Peyer's patch (tissue), 4 donors: ENCODE results near the gene LRP3.

Experiments
- CTCF ChIP-seq, 6 experiments: fragments of 450-650 bp in 4 of 6; fragments of 200-600 bp in 2 of 6; sonication (generic) in 1 of 6; IDR thresholded peaks; one replicate each; pipeline ENCODE4 v1.5.1; 2017 to 2019; ENCODE audit warnings: antibody characterized with exemption in 6 of 6, mild to moderate bottlenecking in 3 of 6, moderate library complexity in 1 of 6
- POLR2A ChIP-seq, 2 donors: fragments of 450-650 bp; IDR thresholded peaks; one replicate each; pipeline ENCODE4 v1.5.1; 2017; ENCODE audit warnings: antibody characterized with exemption in 2 of 2, mild to moderate bottlenecking in 2 of 2, moderate library complexity in 2 of 2

GRCh38 chr19:33211794-33212435 is 17.8 kb downstream of the LRP3 start:
- TF ChIP-seq POLR2A (IDR thresholded peaks at IDR 0.05) = no peak
- no peak for TF ChIP-seq CTCF (IDR thresholded peaks at IDR 0.05)
